HG03097 (cell line): ENCODE results near the gene QSER1.
"Not testable (repeated sequence)": the region's sequence is repeated elsewhere in the genome, so short reads cannot be mapped to it uniquely, and the experiment has no call there.

Experiments
- ATAC-seq: cut with Tn5 transposase; IDR thresholded peaks from one replicate; pipeline ENCODE4 v1.9.1; 2021; ENCODE audit not compliant: unreplicated experiment, low FRiP score

QSER1 gene

DNA sequence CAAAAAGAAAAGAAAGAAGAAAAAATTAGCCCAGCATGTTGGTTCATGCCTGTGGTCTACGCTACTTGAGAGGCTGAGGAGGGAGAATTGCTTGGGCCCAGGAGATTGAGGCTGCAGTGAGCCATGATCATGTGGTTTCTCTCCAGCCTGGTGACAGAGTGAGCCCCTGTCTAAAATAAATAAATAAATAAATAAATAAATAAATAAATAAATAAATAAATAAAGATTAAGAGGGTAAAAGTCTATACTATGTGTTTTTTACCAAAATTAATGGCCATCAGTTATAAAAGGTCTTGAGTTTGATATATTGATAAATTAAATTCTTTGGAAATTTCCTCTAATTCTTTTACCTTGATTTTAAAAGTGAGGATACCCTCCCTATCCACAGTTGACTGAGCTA is 97.9 kb downstream of the QSER1 start:
- ATAC-seq, result no peak

DNA sequence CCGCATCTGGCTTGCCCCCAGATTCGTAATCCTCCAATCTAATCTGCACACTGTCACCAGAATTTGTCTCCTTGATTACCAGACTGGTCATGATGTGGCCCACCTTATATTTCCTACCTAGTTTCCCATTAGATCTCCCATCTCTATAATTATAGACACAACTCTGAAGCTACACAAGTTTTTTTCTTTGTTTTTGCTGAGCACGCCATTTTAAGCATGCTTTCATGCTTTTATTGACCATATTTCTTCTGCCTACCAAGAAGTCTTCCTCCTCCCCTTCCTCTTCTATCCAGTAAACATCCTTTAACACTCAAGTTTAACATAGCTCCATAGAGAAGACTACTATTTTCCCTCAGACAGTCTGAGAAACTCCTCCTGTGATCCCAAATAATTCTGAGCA is 98.8 kb downstream of the QSER1 start:
- no peak for ATAC-seq

DNA sequence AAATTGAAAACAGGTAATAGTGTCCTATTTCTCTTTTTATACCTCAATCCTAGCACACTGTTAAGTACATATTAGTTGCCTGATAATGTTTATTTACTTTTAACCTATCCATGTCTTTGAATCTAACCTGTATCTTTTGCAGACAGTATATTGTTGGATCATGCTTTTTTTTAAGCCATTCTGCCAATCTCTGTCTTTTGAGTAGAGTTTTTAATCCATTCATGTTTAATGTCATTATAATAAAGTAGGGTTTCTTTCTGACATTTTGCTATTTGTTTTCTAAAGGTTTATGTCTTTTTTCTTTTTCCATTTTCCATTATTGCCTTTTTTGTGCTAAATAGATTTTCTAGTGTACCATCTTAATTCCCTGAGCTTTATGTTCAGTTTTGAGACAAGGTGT is 99.3 kb downstream of the QSER1 start:
- ATAC-seq, result no peak

DNA sequence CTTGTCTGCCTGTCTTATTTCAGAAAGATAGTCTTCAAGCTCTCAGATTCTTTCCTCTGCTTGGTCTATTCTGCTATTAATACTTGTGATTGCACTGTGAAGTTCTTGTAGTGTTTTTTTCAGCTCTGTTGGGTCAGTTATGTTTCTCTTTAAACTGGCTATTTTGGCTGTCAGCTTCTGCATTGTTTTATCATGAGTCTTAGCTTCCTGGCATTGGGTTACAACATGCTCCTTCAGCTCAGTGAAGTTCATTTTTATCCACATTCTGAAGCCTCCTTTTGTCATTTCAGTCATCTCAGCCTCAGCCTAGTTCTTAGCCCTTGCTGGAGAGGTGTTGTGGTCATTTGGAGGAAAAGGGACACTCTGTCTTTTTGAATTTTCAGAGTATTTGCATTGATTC is 107.6 kb downstream of the QSER1 start:
- no peak for ATAC-seq

DNA sequence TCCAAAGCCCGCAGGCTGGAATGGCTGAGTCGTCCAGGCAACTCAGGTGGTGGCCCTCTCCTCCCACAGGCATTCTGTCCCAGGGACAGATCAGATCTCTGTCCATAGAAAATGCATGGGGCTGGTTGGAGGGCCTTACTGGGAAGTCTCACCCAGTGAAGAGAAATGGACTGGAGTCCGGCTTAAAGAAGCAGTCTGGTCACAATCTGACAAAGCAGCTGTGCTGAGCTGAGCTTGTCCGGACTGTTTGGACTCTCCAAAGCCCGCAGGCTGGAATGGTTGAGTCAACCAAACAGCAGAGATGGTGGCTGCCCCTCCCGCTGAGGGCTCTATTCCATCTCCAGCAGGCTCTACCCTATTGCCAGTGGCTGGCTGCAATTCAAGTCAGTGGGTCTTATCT is 108.7 kb downstream of the QSER1 start:
- no peak for ATAC-seq

DNA sequence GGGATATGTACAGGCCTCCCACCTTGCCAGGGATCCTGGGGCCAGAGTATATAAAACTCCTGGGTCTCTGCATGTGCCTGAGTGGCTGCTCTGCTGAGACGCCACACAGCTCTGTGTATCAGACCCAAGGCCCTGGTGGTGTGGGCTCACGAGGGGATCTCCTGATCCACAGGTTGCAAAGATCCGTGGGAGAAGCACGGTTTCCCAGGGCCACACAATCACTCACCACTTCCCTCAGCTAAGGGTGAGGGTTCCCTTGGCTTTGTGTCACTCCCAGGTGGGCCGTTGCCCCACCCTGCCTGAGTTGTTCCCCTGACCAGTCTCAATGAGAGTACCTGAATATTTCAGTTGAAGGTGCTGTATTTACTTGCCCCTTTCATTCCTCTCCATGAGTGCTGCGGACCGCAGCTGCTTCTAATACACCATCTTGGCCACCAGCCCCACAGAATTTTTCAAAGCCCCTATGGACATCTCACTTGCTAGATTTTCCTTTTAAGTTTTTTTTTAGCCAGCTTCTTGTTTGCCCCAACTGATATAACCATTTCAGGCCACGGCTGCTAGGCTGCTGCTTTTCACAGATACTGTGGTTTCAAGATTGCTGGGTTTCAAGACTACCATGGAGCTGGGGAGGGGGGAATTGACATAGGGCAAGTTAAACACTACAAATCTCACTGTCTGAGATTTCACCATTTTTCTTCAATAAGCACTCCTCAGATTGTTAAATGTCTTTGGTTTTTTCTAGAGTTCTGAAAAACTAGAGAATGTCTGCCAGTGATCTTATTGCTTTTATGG is 109.3 kb downstream of the QSER1 start:
- no peak for ATAC-seq

DNA sequence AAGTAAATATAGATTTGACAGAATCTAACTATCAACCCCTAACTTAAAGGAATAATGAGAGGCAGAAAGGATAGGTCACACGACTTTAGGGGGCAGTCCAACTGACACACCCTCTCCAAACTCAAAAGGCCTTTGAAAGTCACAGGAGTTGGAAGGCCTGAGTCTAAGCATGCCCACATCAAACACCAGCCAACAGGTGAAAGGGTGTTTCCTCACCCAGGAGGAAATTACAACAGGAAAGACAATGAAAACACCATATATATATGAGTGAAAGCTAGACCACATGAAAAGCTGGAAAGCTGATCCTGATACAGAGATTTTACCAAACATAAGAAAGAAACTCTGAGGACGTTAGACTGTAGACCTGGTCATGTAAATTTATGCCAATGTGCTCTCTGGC is 112.6 kb downstream of the QSER1 start:
- no peak for ATAC-seq

DNA sequence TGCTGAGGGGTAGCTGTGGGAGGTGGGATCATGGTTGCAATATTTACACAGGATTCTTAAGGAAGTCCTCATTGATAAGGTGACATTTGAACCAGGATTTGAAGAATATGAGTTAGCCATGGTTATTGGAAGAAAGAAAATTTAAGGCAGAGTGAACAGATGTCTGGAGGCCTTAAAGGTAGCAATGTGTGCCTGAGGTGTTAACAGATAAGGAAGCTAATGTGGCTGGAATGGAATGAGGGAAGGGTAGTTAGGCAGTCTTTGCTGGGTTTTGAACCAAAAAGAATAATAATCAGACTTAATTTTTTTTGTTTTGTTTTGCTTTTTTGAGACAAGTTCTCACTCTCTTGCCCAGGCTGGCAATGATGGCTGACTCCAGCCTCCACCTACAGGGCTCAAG is 113.4 kb downstream of the QSER1 start:
- no peak for ATAC-seq

DNA sequence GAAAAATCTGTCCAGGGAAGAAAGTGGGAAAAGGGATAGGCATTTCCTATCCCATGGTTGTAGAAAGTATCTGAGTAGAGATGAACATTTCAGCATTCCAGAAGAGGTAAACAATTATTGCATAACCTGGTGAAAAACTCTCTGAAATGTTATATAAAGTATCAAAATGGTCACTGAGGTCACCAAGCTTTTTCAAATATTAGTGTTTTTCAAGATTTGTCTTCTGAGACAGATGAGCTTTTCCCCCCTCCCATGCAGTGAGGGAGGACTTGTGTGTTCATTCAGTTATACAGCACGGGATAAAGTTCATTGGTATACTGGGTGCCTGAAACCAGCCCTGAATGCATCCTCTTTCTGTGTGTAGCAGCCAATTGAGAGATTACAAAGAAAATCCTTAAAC is 121.1 kb downstream of the QSER1 start:
- ATAC-seq, result no peak

DNA sequence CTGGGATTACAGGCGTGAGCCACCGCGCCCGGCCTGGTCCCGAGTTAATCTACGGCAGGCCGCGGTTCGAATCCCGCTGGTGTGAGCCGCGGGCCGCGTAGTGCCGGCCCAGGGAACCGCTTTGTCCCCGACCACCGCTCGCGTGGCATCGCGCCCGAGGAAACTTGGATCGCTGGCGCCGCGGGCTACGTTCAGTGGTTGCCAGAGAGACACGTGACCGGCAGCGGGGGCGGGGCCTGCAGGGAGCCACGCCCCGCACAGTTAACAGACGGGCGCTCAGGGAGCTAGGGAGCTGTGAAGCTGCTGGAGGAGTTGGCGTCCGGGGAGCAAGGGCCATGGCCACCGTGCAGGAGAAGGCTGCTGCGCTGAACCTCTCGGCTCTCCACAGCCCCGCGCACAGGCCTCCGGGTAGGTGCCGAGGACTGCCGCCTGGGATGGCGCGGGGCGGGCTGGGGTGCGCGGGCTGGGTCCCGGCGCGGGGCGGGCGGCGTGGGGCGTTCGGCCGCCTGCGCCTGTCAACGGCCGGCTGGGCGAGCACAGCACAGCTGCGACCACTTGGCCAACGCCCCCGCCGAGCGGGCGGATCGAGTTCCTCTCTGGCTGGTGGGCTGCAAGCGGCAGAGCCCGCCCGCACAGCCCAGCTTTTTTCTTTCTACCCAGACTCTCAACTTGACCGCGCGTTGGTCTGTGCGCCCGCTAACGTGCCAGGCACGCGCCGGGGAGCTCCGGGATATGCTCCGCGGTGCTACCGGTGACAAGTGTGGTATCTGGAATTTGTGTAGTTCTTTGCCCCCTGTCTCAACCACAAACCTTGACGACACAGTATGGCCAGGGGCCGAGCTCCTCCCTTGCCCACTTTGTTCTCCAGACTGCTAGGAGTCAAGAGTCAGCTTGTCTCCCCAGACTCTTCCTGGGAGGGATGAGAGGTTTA is 123.3 kb downstream of the QSER1 start, which contains the start of gene DEPDC7:
Gene DEPDC7, plus strand, starts transcription at position 258 of the 931 bp plus-strand sequence. Its CDS starts 78 bp downstream, at position 336.
- ATAC-seq, result peak; percentile 64

DNA sequence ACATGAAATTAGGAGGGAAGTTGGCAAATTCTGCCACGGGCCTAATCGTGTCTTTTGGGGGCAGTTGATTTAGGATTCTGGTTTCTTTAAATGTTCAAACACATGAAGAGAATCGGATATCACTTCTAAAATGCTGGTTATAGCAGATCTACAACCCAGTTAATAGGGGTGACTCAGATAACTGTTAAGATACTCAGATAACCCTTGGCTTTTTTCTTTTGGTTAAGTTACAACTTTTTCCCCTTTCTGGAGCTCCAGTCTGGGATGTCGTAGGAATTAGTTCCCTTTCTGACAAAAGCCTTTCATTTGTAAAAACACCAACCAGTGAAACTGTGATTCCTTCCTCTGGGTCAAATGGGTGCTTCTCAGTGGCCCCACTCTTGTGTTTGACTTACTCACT is 124.0 kb downstream of the QSER1 start:
- no peak for ATAC-seq

DNA sequence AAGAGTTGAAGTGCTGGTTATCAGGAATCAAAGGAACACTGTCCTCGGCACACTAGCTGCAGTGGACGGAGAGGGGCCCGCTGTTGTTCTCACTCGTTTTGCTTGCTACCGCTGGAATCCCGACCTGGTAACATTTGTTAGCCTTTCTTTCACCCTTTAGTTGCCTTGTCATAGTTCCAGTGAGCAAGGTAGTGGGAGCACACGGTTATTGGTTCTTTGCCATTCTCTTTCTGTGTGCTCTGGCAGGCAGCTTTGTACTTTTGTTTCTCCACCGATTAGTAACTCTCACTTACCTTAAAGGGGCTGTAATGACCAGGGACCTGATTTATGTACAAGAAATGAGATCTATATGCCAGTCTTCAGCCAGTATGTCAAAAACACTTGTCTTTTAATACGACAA is 124.9 kb downstream of the QSER1 start:
- no peak for ATAC-seq

DNA sequence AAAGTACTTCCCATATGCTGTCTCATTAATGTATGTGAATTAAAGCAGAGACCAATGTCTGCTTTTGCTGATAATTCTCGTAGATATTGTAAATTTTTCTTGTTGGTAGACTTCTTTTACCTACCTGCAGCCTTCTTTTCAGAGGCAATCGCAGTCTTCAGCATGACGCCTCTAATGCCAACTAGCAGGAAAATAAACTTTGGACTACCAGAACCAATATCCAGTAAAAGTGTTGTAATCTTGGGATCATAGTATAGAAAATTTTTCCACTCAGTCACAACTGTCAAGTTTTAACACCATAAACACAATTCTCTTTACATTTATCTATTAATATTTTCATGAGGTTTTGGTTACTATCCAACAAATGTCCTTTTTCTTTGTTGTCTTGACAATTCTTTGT is 125.4 kb downstream of the QSER1 start:
- ATAC-seq, result no peak

DNA sequence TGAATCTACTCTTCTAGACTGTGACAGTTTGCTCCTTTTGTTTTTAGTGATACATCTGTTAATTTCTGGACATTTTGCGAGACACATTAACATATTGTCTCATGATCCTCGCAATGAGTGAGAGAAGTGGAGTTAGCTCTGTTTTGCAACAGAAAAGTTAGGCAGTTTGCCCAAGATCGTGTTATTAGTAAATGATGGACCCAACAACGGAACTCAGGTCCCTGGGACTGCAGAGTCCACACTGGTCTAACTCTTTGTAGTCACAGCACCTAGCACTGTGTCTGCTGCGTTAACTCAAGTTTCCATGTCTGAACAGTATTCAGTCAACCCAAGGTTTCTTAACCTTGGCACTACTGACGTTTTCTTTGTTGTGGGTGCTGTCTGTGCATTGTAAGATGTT is 126.2 kb downstream of the QSER1 start:
- no peak for ATAC-seq

DNA sequence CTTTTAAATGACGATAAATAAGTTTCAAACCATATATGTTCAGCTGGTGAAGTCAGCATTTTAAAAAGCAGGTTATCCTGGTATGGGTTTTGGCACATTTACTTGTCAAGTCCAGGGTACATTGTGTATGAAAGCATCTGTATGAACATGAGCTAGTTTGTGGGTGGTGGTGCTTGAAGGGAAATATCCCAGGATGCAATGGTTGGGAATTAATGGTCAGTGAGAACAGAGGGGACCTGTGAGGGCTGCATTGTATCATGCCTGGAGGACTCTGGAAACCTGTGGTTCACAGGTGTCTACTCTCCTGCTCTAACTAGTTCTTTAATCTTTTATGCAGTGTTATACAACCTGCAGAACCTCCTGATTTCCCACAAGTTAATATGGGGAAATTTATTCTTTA is 128.9 kb downstream of the QSER1 start:
- no peak for ATAC-seq

DNA sequence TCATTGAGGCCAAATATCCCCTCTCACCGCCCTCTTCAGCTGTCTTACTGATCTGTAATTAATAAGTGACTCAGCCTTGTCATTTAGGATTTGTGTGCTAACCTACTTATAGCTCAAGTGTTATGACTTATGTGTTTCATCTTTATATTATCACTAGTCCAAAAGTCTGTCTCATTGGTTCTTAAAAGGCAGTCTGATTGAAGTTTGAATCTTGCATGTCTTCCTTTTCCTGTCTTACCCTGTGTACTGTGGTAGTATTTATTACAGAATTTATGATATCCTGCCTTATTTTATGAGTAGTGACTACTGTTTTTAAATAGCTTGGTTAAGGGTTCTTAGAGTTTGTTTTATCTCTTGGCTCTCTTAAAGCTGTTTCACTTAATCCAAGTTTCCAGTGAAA is 129.3 kb downstream of the QSER1 start:
- ATAC-seq, result no peak

DNA sequence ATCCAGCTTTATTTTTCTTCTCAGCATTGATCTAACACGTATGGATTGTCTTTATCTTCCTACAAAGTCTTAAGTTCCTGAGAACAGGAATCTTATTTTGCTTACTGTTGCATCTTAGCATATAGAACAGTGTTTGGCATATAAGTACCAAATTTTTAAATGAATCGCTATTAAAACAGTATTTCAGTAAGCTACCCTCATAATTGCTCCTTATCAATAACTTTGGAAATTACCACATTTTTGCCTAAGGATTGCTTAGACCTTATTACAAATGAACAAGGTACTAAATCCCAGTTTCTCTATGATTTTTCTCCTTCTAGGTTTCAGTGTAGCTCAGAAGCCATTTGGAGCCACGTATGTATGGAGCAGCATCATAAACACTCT is 132.7 kb downstream of the QSER1 start:
- ATAC-seq, result no peak

DNA sequence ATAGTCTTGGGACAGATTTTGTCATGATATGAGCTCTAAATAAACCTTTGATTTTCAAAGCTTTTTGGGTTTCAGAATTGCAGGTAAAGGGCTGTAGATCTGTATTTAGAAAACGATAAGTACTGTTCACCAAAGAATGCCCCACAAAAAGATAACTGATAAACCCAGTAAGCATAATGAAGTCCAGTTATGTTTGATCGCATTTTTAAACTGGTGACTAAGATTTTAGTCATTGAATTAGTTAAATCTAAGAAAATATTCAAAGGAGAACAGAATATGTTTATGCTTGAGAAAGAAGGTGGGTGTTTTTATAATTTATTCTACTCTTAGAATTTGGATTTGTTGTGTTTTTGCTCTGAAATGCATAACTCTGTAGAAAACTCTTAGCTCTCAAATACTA is 134.6 kb downstream of the QSER1 start:
- ATAC-seq, result no peak

DNA sequence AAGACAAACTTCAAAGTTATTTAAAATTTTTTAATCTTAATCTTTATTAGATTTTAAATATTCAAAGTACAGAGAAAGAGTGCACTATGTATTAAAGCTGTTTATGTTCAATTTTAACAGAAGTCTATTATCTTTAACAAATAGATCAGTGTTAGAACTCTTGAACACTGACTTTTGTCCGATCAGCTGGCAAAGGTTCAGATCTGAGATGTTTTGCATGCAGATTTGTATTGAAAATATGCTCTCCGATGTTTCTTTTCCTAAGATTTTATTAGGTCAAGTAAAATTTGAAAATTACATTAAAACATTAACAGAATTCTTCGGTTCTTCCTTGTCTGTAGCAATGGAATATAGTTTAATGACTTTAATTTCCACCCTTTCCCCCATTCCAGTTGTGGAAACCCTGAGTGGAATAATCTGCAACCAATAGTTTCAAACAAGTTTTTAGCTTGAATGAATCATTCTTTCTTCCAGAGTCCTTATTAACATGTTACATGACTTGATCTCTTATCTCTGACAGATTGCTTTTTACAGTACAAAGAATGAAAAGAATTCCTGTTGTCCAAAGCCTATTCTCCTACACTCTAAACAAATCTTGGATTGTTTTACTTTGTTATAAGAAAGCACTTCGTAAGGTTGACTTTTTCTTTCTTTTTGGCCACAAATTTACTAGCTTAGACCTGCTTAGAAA is 135.4 kb downstream of the QSER1 start:
- ATAC-seq, result no peak

DNA sequence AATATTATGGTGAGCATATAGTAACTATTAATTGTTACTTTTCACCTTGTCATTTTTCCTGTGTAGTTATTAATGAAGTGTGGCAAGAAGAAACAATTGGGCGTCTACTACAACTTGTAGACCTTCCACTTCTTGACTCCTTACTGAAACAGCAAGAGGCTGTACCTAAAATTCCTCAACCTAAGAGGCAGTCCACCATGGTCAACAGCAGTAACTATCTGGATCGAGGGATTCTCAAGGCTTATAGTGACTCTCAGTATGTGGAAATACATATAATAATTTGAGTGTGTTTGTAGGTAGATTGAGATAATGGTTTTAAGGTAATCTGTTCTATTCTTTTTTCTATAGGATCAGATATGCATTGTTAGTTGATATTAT is 135.9 kb downstream of the QSER1 start:
- no peak for ATAC-seq

DNA sequence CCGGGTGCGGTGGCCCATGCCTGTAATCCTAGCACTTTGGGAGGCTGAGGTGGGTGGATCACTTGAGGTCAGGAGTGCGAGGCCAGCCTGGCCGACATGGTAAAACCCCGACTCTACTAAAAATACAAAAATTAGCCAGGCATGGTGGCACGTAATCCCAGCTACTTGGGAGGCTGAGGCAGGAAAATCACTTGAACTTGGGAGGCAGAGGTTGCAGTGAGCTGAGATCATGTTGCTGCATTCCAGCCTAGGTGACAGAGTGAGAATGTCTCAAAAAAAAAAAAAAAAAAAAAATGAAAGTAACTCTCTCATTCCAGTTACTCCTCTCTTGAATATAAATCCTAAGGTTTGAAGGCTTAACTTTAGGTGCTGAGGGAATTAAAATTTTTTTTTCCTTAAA is 136.6 kb downstream of the QSER1 start:
- ATAC-seq, result not testable (repeated sequence)
